Stimulated activated CD8-positive, alpha-beta memory T cell treated with anti-CD3 and anti-CD28 coated beads, Interleukin-12 subunit alpha, Interleukin-12 subunit beta, amount 100 ng/mL, for 24 hours (primary cell): ENCODE measurements around the gene ABCC3.
"Not testable (repeated sequence)": the region's sequence is repeated elsewhere in the genome, so short reads cannot be mapped to it uniquely, and the experiment has no call there.

Source experiments
- DNase-seq: peaks from one replicate; pipeline ENCODE4 v3.0.0-alpha.2; 2020; ENCODE audit errors: extremely low read depth

ABCC3 gene

GRCh38 chr17:50666316-50666715 is 31.6 kb downstream of the ABCC3 start:
- DNase-seq = no peak

- no peak for DNase-seq
Measured at GRCh38 chr17:50667259-50668024, 32.8 kb downstream of the ABCC3 start.

GRCh38 chr17:50668025-50668837 is 33.5 kb downstream of the ABCC3 start:
- no peak for DNase-seq

- no peak for DNase-seq
Measured at GRCh38 chr17:50668838-50669581, 34.3 kb downstream of the ABCC3 start.

GRCh38 chr17:50672071-50672470 is 37.4 kb downstream of the ABCC3 start:
- DNase-seq = no peak

GRCh38 chr17:50672831-50673551 is 38.3 kb downstream of the ABCC3 start:
- no peak for DNase-seq

- DNase-seq = no peak
Measured at GRCh38 chr17:50675190-50675589, 40.5 kb downstream of the ABCC3 start.

- no peak for DNase-seq
Measured at GRCh38 chr17:50675627-50676026, 40.9 kb downstream of the ABCC3 start.

GRCh38 chr17:50676065-50676975 is 41.6 kb downstream of the ABCC3 start:
- DNase-seq = no peak

GRCh38 chr17:50677851-50678375 is 43.2 kb downstream of the ABCC3 start:
- DNase-seq = no peak

- DNase-seq = no peak
Measured at GRCh38 chr17:50679008-50679544, 44.4 kb downstream of the ABCC3 start.

- DNase-seq = no peak
Measured at GRCh38 chr17:50680126-50680525, 45.4 kb downstream of the ABCC3 start.

GRCh38 chr17:50680543-50681262 is 46.0 kb downstream of the ABCC3 start:
- DNase-seq = not testable (repeated sequence)

- no peak for DNase-seq
Measured at GRCh38 chr17:50681263-50682200, 46.9 kb downstream of the ABCC3 start.

GRCh38 chr17:50682441-50682840 is 47.8 kb downstream of the ABCC3 start:
- no peak for DNase-seq

GRCh38 chr17:50682938-50683337 is 48.3 kb downstream of the ABCC3 start:
- DNase-seq = no peak

- DNase-seq = no peak
Measured at GRCh38 chr17:50683434-50684287, 49.0 kb downstream of the ABCC3 start.
